Muscle layer of duodenum (tissue), 2 donors: ENCODE measurements around the gene COL5A1.

ENCODE experiments used
- H3K27ac ChIP-seq: one replicate; pipeline ENCODE4 v1.7.0; 2013; ENCODE audit warnings: mild to moderate bottlenecking, low read length
- H3K27me3 ChIP-seq: one replicate; pipeline ENCODE4 v1.7.0; 2013; ENCODE audit warnings: low read depth, mild to moderate bottlenecking, control low read depth, low read length
- H3K36me3 ChIP-seq, 2 donors: one replicate each; pipeline ENCODE4 v1.7.0; 2013; ENCODE audit warnings: low read length in 2 of 2, control low read depth in 1 of 2, mild to moderate bottlenecking in 1 of 2; ENCODE audit not compliant: insufficient read depth in 2 of 2, control insufficient read depth in 1 of 2
- H3K4me1 ChIP-seq, 2 donors: one replicate each; pipeline ENCODE4 v1.7.0; 2013; ENCODE audit warnings: low read length in 2 of 2, mild to moderate bottlenecking in 2 of 2, control low read depth in 1 of 2, moderate library complexity in 1 of 2; ENCODE audit not compliant: insufficient read depth in 2 of 2, control insufficient read depth in 1 of 2
- H3K4me3 ChIP-seq, 2 donors: one replicate each; pipeline ENCODE4 v1.7.0; 2013; ENCODE audit warnings: low read length in 2 of 2, low read depth in 1 of 2, mild to moderate bottlenecking in 1 of 2
- H3K9me3 ChIP-seq, 2 donors: one replicate each; pipeline ENCODE4 v1.7.0; 2013; ENCODE audit warnings: low read length in 2 of 2, control low read depth in 1 of 2, mild to moderate bottlenecking in 1 of 2; ENCODE audit not compliant: control insufficient read depth in 1 of 2
- donor health status: healthy.

COL5A1 gene

DNA sequence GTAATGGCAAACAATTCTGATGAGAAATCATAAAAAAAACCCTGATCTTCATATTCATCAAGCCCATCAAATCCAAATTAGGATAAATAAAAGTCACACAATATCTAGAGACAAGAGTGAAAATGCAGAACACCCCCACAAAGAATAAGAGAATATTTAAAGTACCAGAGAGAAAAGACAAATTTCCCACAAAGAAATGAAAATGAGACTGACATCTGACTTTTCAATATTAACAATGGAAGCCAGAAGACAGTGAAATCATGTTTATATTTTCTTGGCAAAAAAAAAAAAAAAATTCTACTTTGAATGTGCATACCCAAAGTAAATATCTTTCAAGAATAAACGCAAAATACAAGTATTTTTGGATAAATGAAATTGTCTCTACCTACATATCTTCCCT lies 28.9 kb upstream of the COL5A1 start:
- no peak overlapping the region for H3K27ac ChIP-seq
- no peaks in the 10 kb centered on the region for H3K27me3 ChIP-seq
- no peaks in the 10 kb centered on the region for H3K9me3 ChIP-seq
- no peaks in the 10 kb centered on the region for H3K36me3 ChIP-seq
- H3K4me3 ChIP-seq: no peak overlapping the region
- no peaks in the 10 kb centered on the region for H3K4me1 ChIP-seq

DNA sequence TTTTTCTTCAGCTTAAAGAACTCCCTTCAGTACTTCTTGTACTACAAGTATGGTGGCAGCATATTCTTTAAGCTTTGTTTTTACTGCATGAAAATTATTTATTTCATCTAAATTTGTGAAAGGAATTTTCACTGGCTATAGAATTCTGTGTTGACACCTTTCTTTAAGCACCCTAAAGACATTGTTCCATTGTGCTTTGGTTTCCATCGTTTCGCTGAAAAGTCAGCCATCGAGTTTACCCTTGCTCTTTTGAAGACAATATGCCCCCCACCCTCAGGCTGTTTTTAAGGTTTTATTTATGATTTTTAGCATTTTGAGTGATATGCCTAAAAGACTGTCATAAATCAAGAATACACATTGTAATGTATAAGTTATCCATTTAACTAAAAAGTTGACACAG lies 27.3 kb upstream of the COL5A1 start:
- Histone ChIP-seq H3K4me1 (peaks cover 0 to 9% of the 10 kb centered on the region in 2 donors), H3K9me3 (no peaks in the 10 kb centered on the region), H3K27me3 (no peaks in the 10 kb centered on the region), H3K27ac (no peak overlapping the region), H3K36me3 (no peaks in the 10 kb centered on the region), H3K4me3 (no peak overlapping the region)

DNA sequence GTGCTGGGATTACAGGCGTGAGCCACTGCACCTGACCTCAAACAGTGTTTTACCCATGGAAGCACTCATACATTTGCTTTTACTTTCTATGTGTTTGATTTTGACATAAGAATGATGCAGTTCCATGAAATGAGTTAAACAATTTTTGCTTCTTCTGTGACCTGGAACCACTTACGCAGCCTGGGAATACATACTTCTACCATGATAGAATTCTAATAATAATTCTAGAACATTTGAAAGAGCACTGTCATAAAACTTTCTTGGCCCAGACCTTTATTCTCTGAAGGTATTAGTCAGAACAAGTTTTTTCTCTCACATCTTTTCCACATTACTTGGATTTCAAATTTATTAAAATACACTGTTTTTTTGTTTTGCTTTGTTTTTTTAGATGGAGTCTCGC lies 25.3 kb upstream of the COL5A1 start:
- no peaks in the 10 kb centered on the region for H3K36me3 ChIP-seq
- H3K27me3 ChIP-seq: no peaks in the 10 kb centered on the region
- no peak overlapping the region for H3K4me3 ChIP-seq
- no peaks in the 10 kb centered on the region for H3K9me3 ChIP-seq
- peaks cover 0 to 9% of the 10 kb centered on the region in 2 donors for H3K4me1 ChIP-seq
- no peak overlapping the region for H3K27ac ChIP-seq

DNA sequence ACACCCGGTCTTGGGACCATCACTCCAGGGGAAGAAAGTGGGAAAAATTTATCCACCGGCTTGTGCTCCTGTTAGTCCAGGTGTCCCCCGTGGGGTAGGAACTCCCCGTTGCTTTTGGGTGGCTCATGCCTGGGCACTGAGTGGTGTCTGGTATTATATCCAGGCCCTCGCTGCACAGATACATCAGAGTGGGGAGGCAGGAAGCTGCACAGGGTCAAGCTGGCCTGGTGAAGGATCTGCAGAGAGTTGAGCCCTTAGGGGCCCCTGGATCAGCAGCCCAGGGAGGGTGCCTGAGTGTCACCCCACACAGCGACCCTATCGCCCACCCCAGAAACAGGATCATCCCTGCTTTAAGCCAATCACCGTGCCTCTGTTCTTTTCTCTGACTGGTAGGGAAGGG lies 24.4 kb upstream of the COL5A1 start:
- Histone ChIP-seq H3K36me3 (no peaks in the 10 kb centered on the region), H3K27ac (no peak overlapping the region), H3K9me3 (no peaks in the 10 kb centered on the region), H3K4me3 (no peak overlapping the region), H3K27me3 (no peaks in the 10 kb centered on the region), H3K4me1 (peaks cover 0 to 9% of the 10 kb centered on the region in 2 donors)

DNA sequence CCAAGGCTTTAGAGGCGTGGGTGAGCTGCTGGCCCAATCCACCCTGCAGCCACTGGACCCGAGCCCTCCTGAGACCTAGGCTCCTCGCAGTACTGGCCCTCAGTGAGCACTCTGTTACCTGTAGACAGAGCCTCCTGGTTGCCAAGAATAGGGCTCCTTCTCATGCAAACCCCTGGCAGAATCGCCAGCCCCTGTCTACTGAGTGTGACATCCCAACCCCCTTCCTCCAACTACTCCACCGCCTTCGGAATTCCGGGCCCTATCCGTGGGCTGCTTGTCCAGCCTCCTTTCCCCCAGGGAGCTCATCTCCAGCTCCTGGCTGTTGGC lies 23.8 kb upstream of the COL5A1 start:
- Histone ChIP-seq H3K4me1 (peaks cover 0 to 9% of the 10 kb centered on the region in 2 donors), H3K27me3 (no peaks in the 10 kb centered on the region), H3K9me3 (no peaks in the 10 kb centered on the region), H3K4me3 (no peak overlapping the region), H3K27ac (no peak overlapping the region), H3K36me3 (no peaks in the 10 kb centered on the region)

DNA sequence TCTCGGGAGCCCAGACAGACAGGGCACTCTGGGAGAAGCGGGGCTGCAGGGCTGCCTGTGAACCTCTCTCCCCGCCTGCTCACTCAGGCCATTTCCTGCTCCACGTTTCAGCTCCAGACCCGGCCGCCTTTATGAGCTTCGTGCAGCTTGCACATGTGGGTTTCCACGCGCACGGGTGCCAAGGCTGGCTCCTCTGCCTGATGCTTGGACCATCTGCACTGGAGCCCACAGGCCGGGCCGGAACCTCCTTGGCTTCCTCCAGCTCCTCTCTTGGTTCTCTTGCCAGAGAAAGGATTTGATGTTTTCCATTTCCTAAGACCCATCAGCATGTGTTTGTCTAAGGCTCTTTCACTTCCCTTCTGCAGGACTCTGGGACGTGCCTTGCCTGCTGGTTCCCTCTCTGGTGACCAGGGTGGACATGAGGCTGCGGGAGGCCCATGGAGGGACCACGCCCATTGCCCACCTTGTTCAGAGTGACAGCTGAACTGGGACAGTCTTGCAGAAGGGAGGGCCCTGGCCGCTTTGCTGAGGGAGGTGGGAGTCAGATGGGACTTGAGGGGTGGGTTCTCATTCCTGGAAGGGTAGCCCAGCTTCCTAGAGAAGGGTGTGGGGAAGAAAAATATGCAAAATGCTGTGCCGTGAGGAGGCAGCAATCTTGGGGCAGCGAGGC lies 23.3 kb upstream of the COL5A1 start:
- no peak overlapping the region for H3K27ac ChIP-seq
- no peaks in the 10 kb centered on the region for H3K27me3 ChIP-seq

DNA sequence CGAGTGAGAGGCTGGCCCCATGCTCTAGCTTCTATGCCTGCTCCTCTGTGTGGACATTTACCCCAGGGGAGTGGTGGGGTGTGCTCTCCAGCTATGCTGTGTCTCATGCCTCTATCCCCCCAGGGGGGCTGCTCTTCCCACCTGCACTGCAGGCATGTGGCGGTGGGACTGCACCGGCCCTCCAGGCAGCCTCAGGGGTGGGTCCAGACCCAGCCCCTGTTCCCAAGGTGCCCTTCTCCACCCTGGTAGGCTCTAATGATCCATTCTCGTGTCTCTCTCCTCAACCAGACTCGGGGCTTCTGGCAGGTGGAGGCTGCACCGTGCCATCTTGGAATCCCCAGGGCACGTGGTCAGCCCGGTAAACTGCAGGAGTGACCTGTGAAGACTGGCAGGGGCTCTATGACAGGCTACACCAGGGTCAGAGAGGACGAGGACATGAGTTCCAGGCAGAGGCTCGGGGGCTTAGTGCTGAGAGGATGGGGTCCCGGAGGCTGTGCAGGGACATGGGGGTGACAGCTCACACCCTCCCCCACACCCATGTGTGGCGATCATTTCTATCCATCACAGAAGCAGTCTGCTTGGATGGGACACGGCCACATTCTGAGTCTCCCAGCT lies 22.7 kb upstream of the COL5A1 start:
- Histone ChIP-seq H3K27ac (no peak overlapping the region), H3K9me3 (no peaks in the 10 kb centered on the region), H3K4me3 (no peak overlapping the region), H3K4me1 (peaks cover 0 to 9% of the 10 kb centered on the region in 2 donors), H3K27me3 (no peaks in the 10 kb centered on the region), H3K36me3 (no peaks in the 10 kb centered on the region)

More for the DNA sequence above, 23.3 kb upstream of the COL5A1 start:
- Histone ChIP-seq H3K4me1 (peaks cover 0 to 9% of the 10 kb centered on the region in 2 donors), H3K4me3 (no peak overlapping the region), H3K36me3 (no peaks in the 10 kb centered on the region), H3K9me3 (no peaks in the 10 kb centered on the region)

DNA sequence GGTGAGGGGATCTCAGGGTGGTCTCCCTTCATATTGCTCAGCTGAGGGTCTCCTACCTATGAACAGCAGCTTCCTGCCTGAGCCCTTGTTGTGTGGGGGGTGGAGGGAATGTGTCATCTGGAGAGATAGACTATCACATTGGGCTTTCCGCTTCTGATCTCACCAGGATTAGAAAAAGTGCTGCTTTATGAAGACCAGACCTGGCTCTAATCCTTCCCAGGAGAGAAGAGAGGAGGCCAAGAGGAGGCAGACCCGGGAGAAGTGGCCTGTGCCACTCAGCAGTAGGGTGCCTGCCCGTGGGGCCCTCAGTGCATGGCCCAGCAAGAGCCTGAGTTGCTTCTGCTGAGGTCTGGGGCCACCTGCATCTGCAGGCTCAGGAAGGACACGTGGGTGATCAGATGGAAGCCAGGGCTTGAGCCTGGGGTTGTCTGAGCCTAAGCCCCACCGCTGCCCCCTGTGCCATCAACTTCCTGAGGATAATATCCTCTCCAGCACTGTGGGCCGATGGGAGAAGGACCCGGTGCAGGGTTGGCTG lies 22.1 kb upstream of the COL5A1 start:
- H3K36me3 ChIP-seq: no peaks in the 10 kb centered on the region
- no peak overlapping the region for H3K27ac ChIP-seq
- no peaks in the 10 kb centered on the region for H3K9me3 ChIP-seq
- no peaks in the 10 kb centered on the region for H3K27me3 ChIP-seq
- peaks cover 0 to 9% of the 10 kb centered on the region in 2 donors for H3K4me1 ChIP-seq
- no peak overlapping the region for H3K4me3 ChIP-seq

DNA sequence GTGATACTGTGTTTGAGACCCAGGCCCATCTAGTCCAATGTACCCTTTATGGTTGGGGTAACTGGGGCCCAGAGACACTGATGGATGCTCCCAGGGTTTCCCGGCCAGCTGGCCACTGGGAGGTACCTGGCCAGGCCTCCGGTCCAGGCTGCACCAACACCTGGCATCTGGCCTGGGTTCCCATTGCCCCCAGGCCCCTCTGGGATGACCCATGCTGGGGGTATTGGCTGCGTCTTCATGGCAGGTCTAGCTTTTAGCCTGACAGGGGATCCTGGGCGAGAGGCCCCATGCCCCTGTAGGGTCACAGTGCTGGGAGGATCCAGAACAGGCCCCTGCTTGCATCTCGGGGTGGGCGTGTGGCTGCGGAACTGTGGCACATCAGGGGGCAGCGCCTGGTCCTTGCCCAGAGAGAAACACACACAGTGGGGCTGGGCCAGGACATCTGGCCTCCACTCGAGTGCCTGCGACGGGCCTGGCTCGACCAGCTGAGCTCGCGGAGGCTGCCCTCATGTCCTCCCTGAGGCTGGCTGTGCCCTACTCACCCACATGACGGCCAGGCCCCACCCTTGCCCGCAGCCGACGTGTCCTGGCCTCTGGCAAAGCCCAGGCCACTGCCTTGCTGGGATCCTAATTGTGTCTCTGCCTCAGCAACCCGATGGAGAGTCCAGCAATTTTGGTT lies 21.5 kb upstream of the COL5A1 start:
- H3K4me3 ChIP-seq: no peak overlapping the region
- H3K36me3 ChIP-seq: no peaks in the 10 kb centered on the region

DNA sequence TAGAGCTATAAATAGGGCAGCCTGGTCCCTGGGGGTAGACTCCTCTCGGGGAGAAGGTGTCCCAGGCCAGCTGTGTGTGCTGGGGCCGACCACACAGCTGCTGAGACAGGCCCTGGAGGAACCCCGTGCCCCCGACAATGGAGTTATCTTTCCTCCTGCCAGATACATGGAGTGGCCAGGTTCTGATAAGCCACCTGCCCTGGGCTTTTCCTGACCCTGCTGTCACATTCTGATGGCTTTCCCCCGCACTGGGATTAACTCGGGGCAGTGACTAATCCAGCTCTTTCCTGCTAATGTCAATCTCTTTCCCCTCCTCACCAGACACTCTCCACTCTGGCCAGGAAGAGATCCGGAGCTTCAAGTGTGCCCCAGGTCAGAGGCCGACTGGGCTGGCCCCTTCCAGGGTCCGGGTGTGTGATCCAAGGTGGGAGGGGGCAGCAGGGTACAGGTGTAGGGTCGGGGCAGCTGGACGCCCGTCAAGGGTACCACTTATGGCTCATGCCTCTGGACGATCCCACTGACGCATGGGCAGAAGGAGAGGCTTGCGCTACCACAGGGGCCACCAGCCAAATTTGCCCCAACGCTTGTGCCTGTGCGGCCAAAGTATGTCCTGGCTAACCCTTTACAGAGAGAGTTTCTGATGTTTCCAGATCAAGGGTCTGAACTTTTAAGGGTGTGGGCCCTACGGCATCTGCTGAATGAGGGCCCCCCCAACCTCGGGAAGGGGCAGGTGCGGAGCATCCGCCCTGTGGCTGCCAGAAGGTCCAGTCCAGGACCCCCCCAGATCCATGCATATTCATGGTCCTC lies 20.6 kb upstream of the COL5A1 start:
- Histone ChIP-seq H3K4me3 (no peak overlapping the region), H3K36me3 (no peaks in the 10 kb centered on the region), H3K9me3 (no peaks in the 10 kb centered on the region), H3K27me3 (no peaks in the 10 kb centered on the region), H3K4me1 (peaks cover 0 to 9% of the 10 kb centered on the region in 2 donors), H3K27ac (no peak overlapping the region)

More for the DNA sequence above, 21.5 kb upstream of the COL5A1 start:
- H3K27ac ChIP-seq: no peak overlapping the region
- H3K27me3 ChIP-seq: no peaks in the 10 kb centered on the region
- peaks cover 0 to 9% of the 10 kb centered on the region in 2 donors for H3K4me1 ChIP-seq
- no peaks in the 10 kb centered on the region for H3K9me3 ChIP-seq

DNA sequence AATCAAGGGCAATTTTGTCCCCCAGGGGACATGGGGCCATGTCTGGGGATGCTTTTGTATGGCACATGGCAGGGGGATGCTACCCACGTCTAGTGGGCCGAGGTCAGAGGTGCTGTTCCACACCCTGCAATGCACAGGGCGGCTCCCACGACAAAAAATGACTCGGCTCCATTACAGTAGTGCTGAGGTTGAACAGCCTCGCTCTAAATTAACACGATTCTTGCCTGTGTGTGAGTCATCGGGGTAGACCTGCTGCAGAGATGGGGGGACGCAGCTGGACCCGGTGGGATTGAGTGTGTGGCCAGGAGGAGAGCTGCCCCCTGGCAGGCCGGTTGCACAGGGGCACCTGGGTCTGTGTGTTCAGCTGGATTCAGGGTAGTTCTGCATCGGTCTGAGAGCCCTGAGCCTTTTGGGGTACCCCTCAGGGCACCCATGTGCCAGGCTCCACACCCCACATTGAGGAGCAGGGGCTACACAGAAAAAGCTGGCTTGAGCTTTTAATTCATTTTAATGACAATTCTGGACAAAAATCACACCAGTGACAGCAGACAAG lies 20.0 kb upstream of the COL5A1 start:
- Histone ChIP-seq H3K4me1 (peaks cover 0 to 9% of the 10 kb centered on the region in 2 donors), H3K27ac (no peak overlapping the region), H3K27me3 (no peaks in the 10 kb centered on the region), H3K9me3 (no peaks in the 10 kb centered on the region), H3K36me3 (no peaks in the 10 kb centered on the region), H3K4me3 (no peak overlapping the region)
